D721Med (cell line): ENCODE measurements around the gene SRGAP3.

Experiments
- DNase-seq: peaks from one replicate; pipeline ENCODE4 v3.0.0; 2011; ENCODE audit warnings: low spot score; ENCODE audit not compliant: insufficient read length
- FAIRE-seq: peaks from 2 replicates; lab custom pipeline; 2011; peaks lifted over from hg19 to GRCh38; lab: Jason Lieb, UNC
- TF ChIP-seq, protein P1 (sequence below): IDR thresholded peaks from 2 replicates; pipeline ENCODE4 v1.5.1; 2012; ENCODE audit warnings: mild to moderate bottlenecking, control low read depth; ENCODE audit not compliant: insufficient read depth; ENCODE audit errors: missing control alignments

SRGAP3 gene

DNA sequence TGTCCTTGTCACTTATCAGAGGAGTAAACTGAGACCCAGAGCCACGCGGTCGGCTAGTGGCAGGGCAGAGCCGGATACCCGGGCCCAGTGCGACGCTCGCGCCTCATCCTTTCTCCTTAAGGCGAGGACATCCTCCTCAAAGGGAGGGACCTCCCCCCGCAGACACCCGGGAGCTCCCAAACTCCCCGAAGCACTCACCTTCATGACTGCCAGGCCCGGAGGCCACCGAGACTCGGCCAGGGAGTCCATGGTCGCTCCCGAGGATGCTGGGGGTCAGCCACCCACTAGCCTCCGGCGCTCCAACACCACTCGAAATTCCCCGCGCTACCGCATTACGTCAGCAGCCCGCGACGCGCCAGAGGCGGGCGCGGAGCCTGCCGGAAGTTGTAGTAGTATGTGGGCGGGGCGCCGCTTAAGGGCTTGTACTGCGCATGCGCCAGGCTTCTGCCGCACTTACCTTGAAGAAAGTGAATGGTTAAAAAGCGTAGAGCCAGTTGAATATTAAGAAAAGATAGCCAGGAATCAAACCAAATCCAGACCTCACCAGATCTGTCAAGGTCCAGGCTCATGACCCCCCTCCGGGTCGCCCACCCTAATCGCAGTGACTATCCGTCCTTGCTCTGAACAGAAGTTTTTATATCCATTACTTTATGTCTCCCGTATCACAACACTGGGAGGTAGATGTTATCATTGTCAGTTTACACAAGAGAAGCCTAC is 286.2 kb downstream of the SRGAP3 start, which contains the start of gene RAD18:
Gene RAD18 (minus strand): TSS at position 336 of the 717 bp plus-strand sequence. CDS start 87 bp downstream, at position 249.
- TF ChIP-seq, protein P1, sequence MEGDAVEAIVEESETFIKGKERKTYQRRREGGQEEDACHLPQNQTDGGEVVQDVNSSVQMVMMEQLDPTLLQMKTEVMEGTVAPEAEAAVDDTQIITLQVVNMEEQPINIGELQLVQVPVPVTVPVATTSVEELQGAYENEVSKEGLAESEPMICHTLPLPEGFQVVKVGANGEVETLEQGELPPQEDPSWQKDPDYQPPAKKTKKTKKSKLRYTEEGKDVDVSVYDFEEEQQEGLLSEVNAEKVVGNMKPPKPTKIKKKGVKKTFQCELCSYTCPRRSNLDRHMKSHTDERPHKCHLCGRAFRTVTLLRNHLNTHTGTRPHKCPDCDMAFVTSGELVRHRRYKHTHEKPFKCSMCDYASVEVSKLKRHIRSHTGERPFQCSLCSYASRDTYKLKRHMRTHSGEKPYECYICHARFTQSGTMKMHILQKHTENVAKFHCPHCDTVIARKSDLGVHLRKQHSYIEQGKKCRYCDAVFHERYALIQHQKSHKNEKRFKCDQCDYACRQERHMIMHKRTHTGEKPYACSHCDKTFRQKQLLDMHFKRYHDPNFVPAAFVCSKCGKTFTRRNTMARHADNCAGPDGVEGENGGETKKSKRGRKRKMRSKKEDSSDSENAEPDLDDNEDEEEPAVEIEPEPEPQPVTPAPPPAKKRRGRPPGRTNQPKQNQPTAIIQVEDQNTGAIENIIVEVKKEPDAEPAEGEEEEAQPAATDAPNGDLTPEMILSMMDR = no peak
- FAIRE-seq (no peak), DNase-seq (peak; percentile 63)

DNA sequence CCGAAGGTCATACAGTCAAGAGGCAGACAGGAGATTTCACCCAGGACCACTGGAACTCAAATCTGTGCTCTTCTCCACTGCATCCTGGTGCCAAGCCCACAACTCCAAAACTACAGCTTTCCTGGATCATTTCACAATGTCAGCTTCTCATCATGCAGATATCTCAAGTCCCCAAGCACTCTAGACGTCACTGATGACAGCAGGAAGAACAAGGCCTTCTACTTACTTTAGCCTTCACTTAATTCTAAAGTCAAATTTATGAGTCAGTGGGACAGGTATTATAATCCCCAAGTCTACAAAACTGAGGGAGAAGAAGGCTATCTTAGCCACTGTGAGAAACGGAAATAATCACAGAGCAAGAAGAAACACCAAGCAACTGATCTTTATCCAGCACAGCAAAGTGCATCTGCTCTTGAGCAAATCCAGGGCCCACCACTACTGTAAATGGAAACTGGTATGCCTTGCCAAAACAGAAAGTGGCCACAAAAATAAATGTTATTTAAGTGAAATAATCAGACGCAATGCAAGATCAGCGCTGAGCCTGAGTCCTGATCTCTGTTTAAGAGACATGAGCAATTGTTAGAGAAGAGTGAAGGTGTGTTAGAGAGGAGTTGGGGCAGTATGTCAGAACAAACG is 287.1 kb downstream of the SRGAP3 start:
- DNase-seq = no peak
- no peak for FAIRE-seq
- TF ChIP-seq, protein P1 = no peak

GRCh38 chr3:8959668-8960067 is 289.8 kb downstream of the SRGAP3 start:
- no peak for DNase-seq
- TF ChIP-seq, protein P1 = no peak
- FAIRE-seq = no peak

DNA sequence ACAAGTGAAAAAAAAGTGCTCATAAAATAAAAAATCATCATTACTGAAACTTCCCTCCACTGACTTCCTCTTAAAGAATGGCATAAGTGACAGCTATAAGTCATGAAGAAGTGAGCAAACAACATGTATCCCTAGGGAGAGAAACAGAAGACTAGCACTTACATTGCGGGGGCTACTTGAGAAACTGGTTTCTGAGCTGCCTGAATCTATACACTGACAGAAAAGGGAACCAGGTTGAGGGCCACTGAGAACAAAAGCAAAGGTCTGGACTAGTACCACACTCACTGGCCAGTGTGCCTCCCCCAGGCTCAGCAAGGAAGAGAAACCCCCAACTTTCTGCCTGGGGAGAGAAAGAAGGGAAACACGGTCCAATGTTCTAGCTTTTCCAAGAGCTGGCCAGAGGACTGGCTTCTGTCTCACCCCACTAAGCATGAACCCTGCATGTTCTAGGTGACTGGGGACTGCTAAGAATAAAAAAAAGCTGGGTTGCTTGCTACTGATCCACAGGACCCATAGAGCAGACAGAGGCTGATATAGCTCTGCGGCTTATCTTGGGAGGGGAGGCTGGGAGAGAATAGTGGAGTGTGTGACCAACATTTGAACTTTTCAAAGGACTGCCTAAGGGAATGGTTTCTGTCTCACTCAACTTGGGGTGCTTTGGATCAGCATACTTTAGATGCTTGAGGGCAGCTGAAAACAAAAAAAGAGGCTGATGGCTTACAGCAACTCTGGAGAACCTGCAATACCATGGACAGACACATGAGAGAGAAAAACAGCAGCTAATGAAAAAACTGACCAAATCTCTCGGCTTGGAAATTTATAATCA is 294.3 kb downstream of the SRGAP3 start:
- no peak for FAIRE-seq
- TF ChIP-seq, protein P1 = no peak
- DNase-seq = no peak

- FAIRE-seq (no peak), DNase-seq (no peak)
- TF ChIP-seq, protein P1 = no peak
Measured at GRCh38 chr3:8953313-8953712, 296.1 kb downstream of the SRGAP3 start.

- FAIRE-seq (no peak), DNase-seq (no peak)
- TF ChIP-seq, protein P1 = no peak
Measured at GRCh38 chr3:8952130-8952529, 297.3 kb downstream of the SRGAP3 start.
